Neuronal stem cell (in vitro differentiated cells): ENCODE measurements around the gene SCLT1.

ENCODE experiments used
- DNase-seq: peaks from one replicate; pipeline ENCODE4 v3.0.0-alpha.2; 2013; ENCODE audit warnings: low spot score
- H2AFZ ChIP-seq: one replicate; pipeline ENCODE4 v1.6.1; 2013; ENCODE audit warnings: mild to moderate bottlenecking, low read length, inconsistent platforms
- H2AK5ac ChIP-seq: 2 replicates; pipeline ENCODE4 v1.6.1; 2013; ENCODE audit warnings: low read depth, mild to moderate bottlenecking, inconsistent platforms, low read length, moderate library complexity, mixed read lengths
- H2BK120ac ChIP-seq: 2 replicates; pipeline ENCODE4 v1.6.1; 2013; ENCODE audit warnings: low read depth, mild to moderate bottlenecking, inconsistent platforms, low read length, moderate library complexity, mixed read lengths
- H2BK12ac ChIP-seq: one replicate; pipeline ENCODE4 v1.6.1; 2013; ENCODE audit warnings: low read length, inconsistent platforms
- H2BK15ac ChIP-seq: 2 replicates; pipeline ENCODE4 v1.6.1; 2013; ENCODE audit warnings: mild to moderate bottlenecking, low read length, inconsistent platforms, mixed read lengths
- H2BK5ac ChIP-seq: one replicate; pipeline ENCODE4 v1.6.1; 2013; ENCODE audit warnings: inconsistent platforms, mild to moderate bottlenecking, low read length, moderate library complexity
- H3K14ac ChIP-seq: one replicate; pipeline ENCODE4 v1.6.1; 2013; ENCODE audit warnings: low read length, inconsistent platforms
- H3K18ac ChIP-seq: 2 replicates; pipeline ENCODE4 v1.6.1; 2013; ENCODE audit warnings: low read length, inconsistent platforms
- H3K23ac ChIP-seq: 2 replicates; pipeline ENCODE4 v1.6.1; 2013; ENCODE audit warnings: low read depth, mild to moderate bottlenecking, mixed read lengths, low read length, inconsistent platforms; ENCODE audit not compliant: poor library complexity
- H3K27ac ChIP-seq: replicated peaks from 3 replicates; pipeline ENCODE4 v1.5.1; 2013; ENCODE audit warnings: low read length, inconsistent platforms
- H3K27me3 ChIP-seq, 3 experiments: 2 replicates each; pipeline ENCODE4 v1.6.1; 2013; ENCODE audit warnings: low read length in 3 of 3, mild to moderate bottlenecking in 2 of 3, inconsistent platforms in 1 of 3, low read depth in 1 of 3, mixed read lengths in 1 of 3, moderate library complexity in 1 of 3; ENCODE audit not compliant: control insufficient read depth in 3 of 3, insufficient read depth in 3 of 3
- H3K36me3 ChIP-seq, 2 donors: replicated peaks in 1 of 2; 2 replicates each; pipeline ENCODE4 v1.6.1; 2013; ENCODE audit warnings: low read length in 2 of 2; ENCODE audit not compliant: control insufficient read depth in 2 of 2, insufficient read depth in 2 of 2
- H3K4ac ChIP-seq: 2 replicates; pipeline ENCODE4 v1.6.1; 2013; ENCODE audit warnings: inconsistent platforms, mild to moderate bottlenecking, low read length, moderate library complexity
- H3K4me1 ChIP-seq, 2 donors: 1 replicate in 1 of 2; 2 replicates in 1 of 2; pipeline ENCODE4 v1.6.1; 2013; ENCODE audit warnings: low read length in 2 of 2, low read depth in 1 of 2; ENCODE audit not compliant: control insufficient read depth in 2 of 2, insufficient read depth in 1 of 2
- H3K4me2 ChIP-seq: one replicate; pipeline ENCODE4 v1.6.1; 2013; ENCODE audit warnings: mild to moderate bottlenecking, low read length, inconsistent platforms; ENCODE audit not compliant: insufficient read depth, poor library complexity, severe bottlenecking
- H3K4me3 ChIP-seq, 2 donors: 2 replicates each; pipeline ENCODE4 v1.5.1; 2013; ENCODE audit warnings: low read length in 2 of 2, mild to moderate bottlenecking in 2 of 2, inconsistent platforms in 1 of 2, moderate library complexity in 1 of 2
- H3K79me1 ChIP-seq: one replicate; pipeline ENCODE4 v1.6.1; 2013; ENCODE audit warnings: low read depth, mild to moderate bottlenecking, inconsistent platforms, low read length, moderate library complexity
- H3K9ac ChIP-seq: one replicate; pipeline ENCODE4 v1.6.1; 2013; ENCODE audit warnings: mild to moderate bottlenecking, low read depth, low read length, inconsistent platforms; ENCODE audit not compliant: poor library complexity
- H3K9me3 ChIP-seq, 2 donors: replicated peaks in 1 of 2; 2 replicates each; pipeline versions ENCODE3 to v1.6.1; 2013; ENCODE audit warnings: low read length in 2 of 2, mild to moderate bottlenecking in 2 of 2, inconsistent platforms in 1 of 2, low read depth in 1 of 2, mixed read lengths in 1 of 2, moderate library complexity in 1 of 2; ENCODE audit not compliant: control insufficient read depth in 2 of 2, insufficient read depth in 1 of 2
- H4K8ac ChIP-seq: one replicate; pipeline ENCODE4 v1.6.1; 2013; ENCODE audit warnings: low read depth, mild to moderate bottlenecking, inconsistent platforms, low read length, moderate library complexity
- H4K91ac ChIP-seq: one replicate; pipeline ENCODE4 v1.6.1; 2013; ENCODE audit warnings: low read length, low read depth, mild to moderate bottlenecking, inconsistent platforms; ENCODE audit not compliant: poor library complexity
- WGBS, 2 donors: extraction: QIAGEN DNeasy Blood & Tissue Kit; methylation state at CpG; one replicate each; pipeline ENCODE4 v1.1.7; 2013; ENCODE audit warnings: missing lambda C conversion rate in 2 of 2, mixed read lengths in 1 of 2; ENCODE audit not compliant: insufficient read length in 2 of 2, insufficient replicate concordance in 1 of 2; ENCODE audit errors: extremely low coverage in 2 of 2; 5-methylcytosine and 5-hydroxymethylcytosine counted together

SCLT1 gene

GRCh38 chr4:128907981-128908380 lies 185.4 kb downstream of the SCLT1 start:
- Histone ChIP-seq H3K79me1 (no peaks in the 10 kb centered on the region), H3K14ac (no peak overlapping the region), H2BK12ac (no peak overlapping the region), H2BK120ac (no peak overlapping the region), H2AFZ (no peak overlapping the region), H3K23ac (no peak overlapping the region), H3K27me3 (no peaks in the 10 kb centered on the region), H2AK5ac (no peak overlapping the region), H3K9ac (no peak overlapping the region), H3K9me3 (no peaks in the 10 kb centered on the region), H2BK15ac (no peak overlapping the region), H3K4me3 (no peak overlapping the region), H4K91ac (no peak overlapping the region), H3K4me1 (peaks cover 0 to 5% of the 10 kb centered on the region in 2 donors), H4K8ac (no peak overlapping the region), H3K27ac (no peak overlapping the region), H3K4me2 (no peak overlapping the region), H3K36me3 (no peaks in the 10 kb centered on the region), H3K4ac (no peak overlapping the region), H2BK5ac (no peak overlapping the region), H3K18ac (no peak overlapping the region)
- DNase-seq: no peak
- WGBS, 2 donors: no CpG with 5 or more reads among the region's 2 CpGs

GRCh38 chr4:128906581-128906980 lies 186.8 kb downstream of the SCLT1 start:
- H3K4me3 ChIP-seq: no peak overlapping the region
- no peak overlapping the region for H3K27ac ChIP-seq
- no peak overlapping the region for H3K9ac ChIP-seq
- no peak overlapping the region for H2BK120ac ChIP-seq
- WGBS, 2 donors: no CpG with 5 or more reads among the region's 1 CpG
- DNase-seq: no peak
- H3K4me1 ChIP-seq: peaks cover 0 to 5% of the 10 kb centered on the region in 2 donors
- H3K14ac ChIP-seq: no peak overlapping the region
- no peaks in the 10 kb centered on the region for H3K9me3 ChIP-seq
- no peak overlapping the region for H3K4ac ChIP-seq
- H2BK15ac ChIP-seq: no peak overlapping the region
- no peak overlapping the region for H3K23ac ChIP-seq
- H4K91ac ChIP-seq: no peak overlapping the region
- H3K27me3 ChIP-seq: no peaks in the 10 kb centered on the region
- no peak overlapping the region for H3K18ac ChIP-seq
- H3K36me3 ChIP-seq: no peaks in the 10 kb centered on the region
- no peaks in the 10 kb centered on the region for H3K79me1 ChIP-seq
- H4K8ac ChIP-seq: no peak overlapping the region
- H2AFZ ChIP-seq: no peak overlapping the region
- no peak overlapping the region for H2BK12ac ChIP-seq
- H2AK5ac ChIP-seq: no peak overlapping the region
- no peak overlapping the region for H2BK5ac ChIP-seq
- H3K4me2 ChIP-seq: no peak overlapping the region

- H3K4me1 ChIP-seq: peaks cover 0 to 5% of the 10 kb centered on the region in 2 donors
- H2AFZ ChIP-seq: no peak overlapping the region
- H3K9ac ChIP-seq: no peak overlapping the region
- H3K4ac ChIP-seq: no peak overlapping the region
- H3K18ac ChIP-seq: no peak overlapping the region
- H4K8ac ChIP-seq: no peak overlapping the region
- H3K27me3 ChIP-seq: no peaks in the 10 kb centered on the region
- DNase-seq: no peak
- no peaks in the 10 kb centered on the region for H3K36me3 ChIP-seq
- no peak overlapping the region for H3K23ac ChIP-seq
- no peak overlapping the region for H3K4me3 ChIP-seq
- no CpG with 5 or more reads among the region's 3 CpGs for WGBS, 2 donors
- no peak overlapping the region for H2BK5ac ChIP-seq
- no peak overlapping the region for H2AK5ac ChIP-seq
- no peak overlapping the region for H2BK12ac ChIP-seq
- no peak overlapping the region for H3K4me2 ChIP-seq
- no peak overlapping the region for H2BK15ac ChIP-seq
- no peaks in the 10 kb centered on the region for H3K9me3 ChIP-seq
- H3K14ac ChIP-seq: no peak overlapping the region
- no peak overlapping the region for H4K91ac ChIP-seq
- H3K79me1 ChIP-seq: no peaks in the 10 kb centered on the region
- H2BK120ac ChIP-seq: no peak overlapping the region
- no peak overlapping the region for H3K27ac ChIP-seq
Measured at GRCh38 chr4:128904821-128905220, 188.5 kb downstream of the SCLT1 start.

GRCh38 chr4:128880662-128881061 lies 212.7 kb downstream of the SCLT1 start:
- no CpG with 5 or more reads among the region's 4 CpGs for WGBS, 2 donors
- H3K4me1 ChIP-seq: no peaks in the 10 kb centered on the region
- no peak overlapping the region for H3K27ac ChIP-seq

More at GRCh38 chr4:128880662-128881061, 212.7 kb downstream of the SCLT1 start:
- H3K23ac ChIP-seq: no peak overlapping the region
- no peak overlapping the region for H3K14ac ChIP-seq
- H2BK15ac ChIP-seq: no peak overlapping the region
- no peak overlapping the region for H3K4me3 ChIP-seq
- no peak overlapping the region for H2BK12ac ChIP-seq
- H3K9ac ChIP-seq: no peak overlapping the region
- no peak overlapping the region for H2AK5ac ChIP-seq
- H4K8ac ChIP-seq: no peak overlapping the region
- H2BK5ac ChIP-seq: no peak overlapping the region
- H2AFZ ChIP-seq: no peak overlapping the region
- no peak overlapping the region for H3K4me2 ChIP-seq
- DNase-seq: no peak
- no peak overlapping the region for H3K18ac ChIP-seq
- no peaks in the 10 kb centered on the region for H3K9me3 ChIP-seq
- no peak overlapping the region for H4K91ac ChIP-seq
- no peaks in the 10 kb centered on the region for H3K79me1 ChIP-seq
- H3K4ac ChIP-seq: no peak overlapping the region
- peaks cover 0 to 12% of the 10 kb centered on the region in 2 donors for H3K36me3 ChIP-seq
- H3K27me3 ChIP-seq: no peaks in the 10 kb centered on the region
- H2BK120ac ChIP-seq: no peak overlapping the region
